H54 (cell line): ENCODE data around the gene SERINC4.
"Not testable (repeated sequence)": the region's sequence is repeated elsewhere in the genome, so short reads cannot be mapped to it uniquely, and the experiment has no call there.

Experiments used
- DNase-seq: peaks from one replicate; pipeline ENCODE4 v3.0.0; 2011; ENCODE audit warnings: low spot score, mixed read lengths; ENCODE audit not compliant: insufficient read length
- FAIRE-seq: peaks from 3 replicates; lab custom pipeline; 2011; peaks lifted over from hg19 to GRCh38; lab: Jason Lieb, UNC
- POLR2A ChIP-seq: IDR thresholded peaks from 2 replicates; pipeline ENCODE4 v1.6.1; 2011; ENCODE audit warnings: low read depth, mild to moderate bottlenecking, low read length

The SERINC4 gene

GRCh38 chr15:43799945-43800285 is at the start of gene SERINC4:
SERINC4 (minus strand) TSS chr15:43800220; CDS start chr15:43799986, 234 bp downstream.
- FAIRE-seq (no peak), DNase-seq (no peak)
- no peak for TF ChIP-seq POLR2A

DNA sequence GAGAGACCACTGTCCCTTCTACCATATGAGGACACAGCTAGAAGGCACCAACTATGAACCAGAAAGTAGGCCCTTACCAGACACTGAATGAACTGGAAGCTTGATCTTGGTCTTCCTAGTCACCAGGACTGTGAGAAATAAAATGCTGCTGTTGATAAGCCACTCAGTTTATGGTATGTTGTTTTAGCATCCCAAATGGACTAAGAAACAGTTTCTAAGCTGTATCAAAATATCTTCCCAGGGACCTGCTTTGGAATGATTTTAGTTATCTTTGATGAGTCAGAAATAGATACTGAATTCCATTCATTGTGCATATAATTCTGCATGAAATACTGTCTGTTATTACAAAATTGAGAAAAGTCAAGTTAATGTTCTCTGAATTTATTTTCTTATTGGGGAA is 45.4 kb upstream of the SERINC4 start:
- no peak for DNase-seq
- FAIRE-seq = no peak
- TF ChIP-seq POLR2A = no peak

- not testable (repeated sequence) for DNase-seq, FAIRE-seq
Observed at GRCh38 chr15:43832485-43832884, 32.5 kb upstream of the SERINC4 start.

DNA sequence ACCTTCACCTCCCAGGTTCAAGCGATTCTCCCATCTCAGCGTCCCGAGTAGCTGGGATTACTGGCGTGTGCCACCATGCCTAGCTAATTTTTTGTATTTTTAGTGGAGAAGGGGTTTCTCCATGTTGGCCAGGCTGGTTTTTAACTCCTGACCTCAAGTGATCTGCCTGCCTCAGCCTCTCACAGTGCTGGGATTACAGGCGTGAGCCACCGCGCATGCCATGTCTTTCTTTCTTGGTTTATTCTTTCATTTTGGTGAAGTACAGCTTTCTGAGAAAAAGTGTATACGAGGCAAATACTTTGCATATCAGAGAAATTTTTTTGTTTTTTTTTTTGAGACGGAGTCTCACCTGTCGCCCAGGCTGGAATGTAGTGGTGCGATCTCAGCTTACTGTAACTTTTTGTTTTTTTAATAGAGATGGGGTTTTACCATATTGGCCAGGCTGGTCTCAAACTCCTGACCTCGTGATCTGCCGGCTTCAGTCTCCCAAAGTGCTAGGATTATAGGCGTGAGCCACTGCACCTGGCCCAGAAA is 31.6 kb upstream of the SERINC4 start:
- DNase-seq, FAIRE-seq: not testable (repeated sequence)

DNA sequence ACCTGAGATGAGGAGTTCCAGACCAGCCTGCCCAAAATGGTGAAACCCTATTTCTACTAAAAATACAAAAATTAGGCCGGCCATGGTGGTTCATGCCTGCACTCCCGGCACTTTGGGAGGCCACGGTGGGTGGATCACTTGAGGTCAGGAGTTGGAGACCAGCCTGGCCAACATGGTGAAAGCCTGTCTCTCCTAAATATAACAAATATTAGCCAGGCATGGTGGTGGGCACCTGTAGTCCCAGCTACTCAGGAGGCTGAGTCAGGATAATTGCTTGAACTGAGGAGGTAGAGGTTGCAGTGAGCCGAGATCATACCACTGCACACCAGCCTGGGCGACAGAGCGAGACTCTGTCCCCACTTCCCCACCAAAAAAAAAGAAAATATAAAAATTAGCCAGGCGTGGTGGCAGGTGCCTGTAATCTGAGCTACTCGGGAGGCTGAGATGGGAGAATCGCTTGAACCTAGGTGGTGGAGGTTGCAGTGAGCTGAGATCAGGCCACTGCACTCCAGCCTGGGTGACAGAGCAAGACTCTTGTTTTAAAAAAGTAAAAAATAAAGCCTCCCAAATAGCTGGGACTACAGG is 30.8 kb upstream of the SERINC4 start:
- DNase-seq, FAIRE-seq: not testable (repeated sequence)

GRCh38 chr15:43829951-43830540 is 30.0 kb upstream of the SERINC4 start:
- FAIRE-seq, DNase-seq: not testable (repeated sequence)

DNA sequence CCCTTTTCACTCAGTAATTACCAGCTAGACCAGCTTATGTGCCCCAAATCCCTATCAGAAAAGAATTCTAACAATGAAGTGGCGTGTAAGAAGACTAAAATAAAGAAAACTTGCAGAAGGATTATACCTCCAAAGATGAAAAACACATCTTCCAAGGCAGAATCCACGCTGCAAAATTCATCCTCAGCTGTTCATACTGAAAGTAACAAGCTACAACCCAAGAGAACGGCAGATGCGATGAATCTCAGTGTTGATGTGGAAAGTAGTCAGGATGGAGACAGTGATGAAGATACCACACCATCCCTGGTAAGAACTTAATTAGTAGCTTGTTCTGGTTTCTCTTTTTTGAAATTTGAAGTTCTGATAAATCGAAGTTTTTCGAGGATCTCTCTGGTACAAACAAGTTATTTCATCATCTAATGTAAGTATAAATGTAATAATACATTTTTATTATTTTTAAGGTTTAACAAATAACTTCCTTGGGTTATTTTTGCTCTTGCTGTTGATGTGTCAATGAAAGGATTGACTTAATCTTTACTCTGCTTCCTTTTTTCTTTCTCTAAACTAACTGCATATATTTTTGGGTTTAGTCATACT is 28.1 kb upstream of the SERINC4 start:
- DNase-seq = no peak
- FAIRE-seq = no peak
- no peak for TF ChIP-seq POLR2A

DNA sequence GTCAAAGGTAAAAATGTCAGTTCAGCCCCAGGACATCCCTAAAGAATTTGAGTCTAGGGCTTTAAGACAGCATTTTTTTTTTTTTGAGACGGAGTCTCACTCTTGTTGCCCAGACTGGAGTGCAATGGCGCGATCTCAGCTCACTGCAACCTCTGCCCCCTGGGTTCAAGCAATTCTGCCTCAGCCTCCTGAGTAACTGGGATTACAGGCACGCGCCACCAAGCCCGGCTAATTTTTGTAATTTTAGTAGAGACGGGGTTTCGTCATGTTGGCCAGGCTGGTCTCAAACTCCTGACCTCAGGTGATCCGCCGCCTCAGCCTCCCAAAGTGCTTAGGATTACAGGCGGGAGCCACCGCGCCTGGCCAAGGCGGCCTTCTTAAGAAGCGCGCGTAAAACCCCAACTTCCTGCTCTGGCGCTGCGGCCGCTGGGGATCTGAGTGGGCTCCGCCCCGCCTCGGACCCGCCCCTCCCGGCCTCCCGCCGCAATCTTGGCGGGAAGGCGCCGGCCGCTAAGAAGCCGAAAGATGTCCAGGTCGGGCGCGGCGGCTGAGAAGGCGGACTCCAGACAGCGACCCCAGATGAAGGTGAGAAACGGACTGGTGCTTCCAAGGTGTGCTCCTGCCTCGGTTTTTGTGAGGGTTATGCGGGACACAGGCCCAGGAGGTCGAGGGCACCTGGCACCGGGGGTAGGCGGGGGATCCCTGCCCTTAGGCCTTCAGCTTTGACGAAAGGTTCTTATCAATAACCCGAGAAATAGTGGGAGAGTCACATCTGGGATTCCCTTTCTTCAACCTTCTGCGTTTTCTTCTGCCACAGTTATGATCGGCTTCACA is 26.7 kb upstream of the SERINC4 start, which contains the start of gene WDR76:
TSS of gene WDR76 (plus strand) at position 495 of the 834 bp plus-strand sequence. CDS start at position 526, 31 bp downstream.
- FAIRE-seq = no peak
- DNase-seq = peak; percentile 77
- peak; percentile 40; the same call in 1 of the 2 replicates for TF ChIP-seq POLR2A

- FAIRE-seq (no peak), DNase-seq (no peak)
- TF ChIP-seq POLR2A = no peak
Observed at GRCh38 chr15:43826029-43826507, 26.0 kb upstream of the SERINC4 start.

DNA sequence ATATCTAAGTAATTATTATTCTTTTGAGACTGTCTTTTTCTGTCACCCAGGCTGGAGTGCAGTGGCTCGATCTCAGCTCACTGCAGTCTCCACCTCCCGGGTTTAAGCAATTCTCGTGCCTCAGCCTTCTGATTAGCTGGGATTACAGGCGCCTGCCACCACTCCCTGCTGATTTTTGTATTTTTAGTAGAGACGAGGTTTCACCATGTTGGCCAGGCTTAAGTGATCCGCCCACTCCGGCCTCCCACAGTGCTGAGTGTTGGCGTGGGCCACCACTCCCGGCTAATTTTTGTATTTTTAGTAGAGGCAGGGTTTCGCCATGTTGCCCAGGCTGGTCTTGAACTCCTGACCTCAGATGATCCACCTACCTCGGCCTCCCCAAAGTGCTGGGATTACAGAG is 25.3 kb upstream of the SERINC4 start:
- not testable (repeated sequence) for FAIRE-seq

DNA sequence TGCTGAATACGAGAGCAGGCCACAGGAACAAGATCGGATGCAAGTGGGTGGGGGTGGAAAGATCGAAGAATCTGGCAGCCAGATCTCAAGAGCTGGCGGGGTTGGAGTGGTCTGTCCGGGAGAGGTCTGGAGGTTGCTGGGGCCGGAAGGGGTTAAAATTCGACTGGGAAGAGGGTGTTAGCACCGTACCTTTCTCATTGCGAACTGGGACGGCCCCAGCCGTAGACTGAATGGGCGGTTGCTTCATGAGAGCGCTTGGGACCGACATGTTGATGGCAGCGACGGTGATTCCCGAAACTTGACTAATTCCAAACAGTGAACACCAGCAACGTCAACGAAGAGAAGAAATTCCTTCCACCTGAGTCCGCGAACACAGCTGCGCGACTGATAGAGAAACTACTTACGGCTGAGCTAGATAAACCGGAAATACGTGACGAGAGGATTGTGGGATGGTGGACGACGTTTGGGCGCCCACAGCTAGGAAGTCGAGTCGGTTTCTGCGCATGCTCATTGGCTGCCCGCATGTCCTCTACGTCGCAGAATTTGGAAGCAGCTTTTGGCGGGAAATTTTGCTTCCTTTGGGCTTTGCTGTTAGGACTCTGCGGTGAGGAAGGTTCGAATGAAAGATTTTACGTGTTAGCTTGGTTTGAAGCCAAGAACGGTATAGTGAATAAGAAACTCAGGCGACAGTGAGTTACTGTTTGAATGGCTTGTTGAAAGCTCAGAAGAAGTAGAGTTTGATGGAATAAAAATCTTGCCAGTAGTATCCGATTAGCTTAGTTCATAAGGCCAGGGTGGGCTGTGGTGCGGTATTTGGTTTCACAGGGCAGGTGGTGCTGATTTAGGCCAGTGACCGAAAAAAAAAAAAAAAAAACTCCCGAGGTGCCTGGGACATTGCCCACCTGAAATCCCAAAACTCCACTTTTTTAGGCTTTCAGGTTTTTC is 24.6 kb upstream of the SERINC4 start, which contains the start of gene MFAP1:
TSS of gene MFAP1 (minus strand) at position 389 of the 945 bp plus-strand sequence. CDS start at position 268, 121 bp downstream.
- peak; percentile 96 for FAIRE-seq
- peak; percentile 80 for DNase-seq
- peak; percentile 78 for TF ChIP-seq POLR2A

More for the DNA sequence above, 25.3 kb upstream of the SERINC4 start:
- not testable (repeated sequence) for DNase-seq

- no peak for DNase-seq
- no peak for TF ChIP-seq POLR2A
- no peak for FAIRE-seq
Observed at GRCh38 chr15:43821505-43821904, 21.5 kb upstream of the SERINC4 start.

DNA sequence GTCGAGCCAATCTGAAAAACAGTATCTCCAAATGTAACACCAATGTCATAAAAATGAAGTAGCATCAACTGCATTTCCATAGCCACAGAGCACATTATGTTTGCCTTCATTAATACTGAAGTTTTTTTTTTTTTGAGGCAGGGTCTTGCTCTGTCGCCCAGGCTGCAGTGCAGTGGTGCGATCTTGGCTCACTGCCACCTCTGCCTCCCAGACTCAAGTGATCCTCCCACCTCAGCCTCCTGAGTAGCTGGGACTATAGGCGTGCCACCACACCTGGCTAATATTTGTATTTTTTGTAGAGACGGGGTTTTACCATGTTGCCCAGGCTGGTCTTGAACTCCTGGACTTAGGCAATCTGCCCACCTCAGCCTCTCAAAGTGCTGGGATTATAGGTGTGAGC is 15.0 kb upstream of the SERINC4 start:
- not testable (repeated sequence) for FAIRE-seq, DNase-seq
